ENCODE results near the gene CMYA5.

The CMYA5 gene

DNA sequence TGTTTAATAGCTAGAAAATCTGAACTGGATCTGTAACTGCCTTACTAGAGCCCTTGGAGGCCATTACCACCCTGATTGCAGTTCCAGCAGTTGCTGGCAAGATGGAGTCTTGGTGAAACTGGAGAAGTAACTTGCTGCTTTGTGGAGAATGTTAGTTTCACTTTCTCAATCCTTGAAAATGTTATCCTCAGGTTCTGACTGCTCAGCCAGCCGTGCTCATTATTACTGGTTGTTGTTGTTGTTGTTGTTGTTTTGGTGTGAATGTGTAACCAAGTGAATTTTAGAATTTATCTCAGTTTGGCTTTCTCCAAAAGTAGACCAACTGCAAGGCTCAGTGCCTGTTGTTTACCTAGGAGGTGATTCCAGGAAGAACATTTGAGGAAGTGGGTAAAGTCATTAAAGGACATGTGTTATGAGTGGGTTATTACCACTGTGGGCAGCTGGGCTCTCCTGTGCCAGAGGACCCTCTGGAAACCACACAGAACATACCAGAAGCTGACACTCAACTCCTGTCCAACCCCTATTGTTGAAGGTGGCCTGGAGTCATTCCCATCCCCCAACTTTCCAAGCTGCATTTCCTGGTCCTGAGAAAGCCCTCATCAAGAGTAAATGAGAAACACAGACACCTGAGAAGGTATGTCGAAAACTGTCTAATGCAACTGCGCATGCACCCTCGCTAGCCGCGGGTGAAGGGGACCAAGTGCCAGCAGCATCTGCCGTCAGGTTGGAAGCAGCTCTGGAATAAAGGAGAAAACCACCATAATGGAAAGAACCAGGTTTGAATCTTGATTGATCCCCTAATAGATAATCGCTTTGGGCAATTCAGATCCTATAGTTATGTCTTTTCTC is 111.6 kb downstream of the CMYA5 start:
- DNase-seq = no peak

DNA sequence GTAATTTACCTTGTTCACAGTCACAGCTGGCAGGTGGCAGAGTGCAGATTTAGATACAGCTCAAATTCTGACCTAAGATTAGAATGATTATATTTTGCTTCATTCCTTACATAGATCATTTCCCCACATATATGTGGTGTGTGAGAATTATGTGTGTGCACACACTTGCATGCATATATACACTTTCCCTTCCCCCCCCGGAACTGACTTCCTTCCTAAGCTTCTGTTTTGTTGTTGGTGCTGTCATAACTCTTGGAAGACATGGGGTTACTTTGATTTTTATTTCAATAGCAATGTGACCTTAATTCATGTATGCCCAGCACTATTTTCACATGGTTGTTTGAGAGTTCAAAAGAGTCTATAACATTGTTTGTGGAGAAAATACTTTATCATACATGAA is 112.8 kb downstream of the CMYA5 start:
- no peak for DNase-seq

DNA sequence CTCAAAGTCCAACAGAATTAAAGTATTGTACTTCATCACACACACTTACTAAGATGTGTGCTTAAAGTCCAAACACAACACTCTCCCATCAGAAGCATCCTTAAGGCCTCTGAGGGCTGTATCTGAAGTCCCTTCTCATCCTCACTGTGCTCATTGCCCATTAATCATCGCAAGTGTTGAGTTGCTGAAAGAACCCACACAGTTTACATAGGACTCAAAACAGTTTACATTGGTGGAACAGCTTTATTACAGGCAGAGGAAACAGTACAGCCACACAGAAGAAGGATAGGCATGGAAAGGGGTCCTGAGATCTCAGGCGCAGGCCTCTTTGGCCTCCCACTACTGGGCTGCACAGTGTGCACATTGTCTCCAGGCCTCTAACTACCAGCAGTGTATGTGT is 113.4 kb downstream of the CMYA5 start:
- DNase-seq = no peak

DNA sequence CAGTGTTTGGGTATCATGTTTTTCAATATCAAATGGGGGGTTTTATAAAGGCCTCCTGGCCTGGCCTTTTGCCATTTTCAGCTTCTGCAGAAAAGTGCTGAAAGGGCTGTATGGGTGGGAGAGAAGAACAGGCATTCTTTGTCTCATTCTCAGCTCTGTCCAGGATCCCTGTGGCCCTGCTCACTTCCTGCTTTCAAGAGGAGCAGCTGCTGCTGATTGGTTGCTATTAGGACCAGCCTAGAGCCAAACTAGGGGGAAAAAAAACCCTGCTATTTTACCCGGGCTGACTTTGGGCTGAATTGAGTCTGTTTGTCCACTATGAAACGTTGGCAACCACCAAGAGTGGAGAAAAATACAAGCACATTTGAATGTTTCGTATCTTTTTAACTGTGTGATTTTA is 117.1 kb downstream of the CMYA5 start:
- no peak for DNase-seq

DNA sequence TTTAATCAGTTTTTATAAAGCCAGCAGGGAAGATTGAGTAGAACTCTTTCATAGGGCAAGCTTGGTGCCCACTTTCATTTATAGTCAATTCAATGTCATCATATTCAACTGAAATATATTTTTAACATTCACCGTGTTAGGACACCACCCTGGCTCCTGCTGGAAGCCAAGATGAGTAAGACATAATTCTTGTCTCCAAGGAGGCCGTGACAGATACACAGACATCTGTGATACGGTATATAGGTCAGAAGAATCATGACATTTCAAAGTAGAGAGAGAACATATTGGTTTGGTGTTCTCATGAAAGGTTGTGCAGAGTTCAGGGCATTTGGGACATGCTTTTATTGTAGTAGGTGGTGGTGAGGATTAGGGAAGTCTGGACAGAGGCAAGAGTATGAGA is 120.1 kb downstream of the CMYA5 start:
- no peak for DNase-seq

DNA sequence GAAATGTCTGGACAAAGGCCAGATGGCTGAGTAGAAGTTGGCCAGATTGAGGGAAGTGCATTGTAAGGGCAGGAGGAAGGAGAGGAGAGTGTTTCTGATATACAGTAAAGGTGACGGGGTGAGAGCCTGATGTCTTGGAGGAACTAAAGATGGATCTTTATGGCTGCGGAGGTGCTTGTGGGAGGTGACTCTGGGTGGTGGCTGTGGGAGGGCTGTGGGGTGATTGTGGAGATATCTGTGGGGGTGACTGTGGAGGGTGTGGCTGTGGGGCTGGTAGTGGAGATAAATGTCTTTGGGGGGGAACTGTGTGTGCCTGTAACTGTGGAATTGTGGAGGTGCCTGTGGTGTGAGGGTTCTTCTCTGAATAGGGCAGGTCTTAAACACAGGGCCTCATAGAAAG is 121.4 kb downstream of the CMYA5 start:
- DNase-seq = no peak

DNA sequence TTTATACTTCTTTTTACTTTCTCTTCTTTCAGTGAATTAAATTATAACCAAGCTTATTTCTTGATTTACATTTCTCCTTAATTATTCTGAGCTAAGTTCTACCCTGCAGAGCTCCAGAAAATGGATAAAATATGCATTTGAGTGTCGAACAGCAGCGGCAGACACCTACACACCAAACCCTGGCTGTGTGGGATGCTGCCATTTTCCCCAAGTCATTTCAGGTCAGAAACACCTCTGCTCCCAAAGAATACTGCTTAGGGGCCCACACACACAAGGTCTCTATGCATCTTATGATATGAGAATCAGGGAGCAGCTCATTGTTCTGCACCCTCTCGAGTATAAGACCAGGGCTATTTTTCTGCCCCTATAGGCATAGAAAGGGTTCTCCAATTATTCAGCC is 122.3 kb downstream of the CMYA5 start:
- no peak for DNase-seq

DNA sequence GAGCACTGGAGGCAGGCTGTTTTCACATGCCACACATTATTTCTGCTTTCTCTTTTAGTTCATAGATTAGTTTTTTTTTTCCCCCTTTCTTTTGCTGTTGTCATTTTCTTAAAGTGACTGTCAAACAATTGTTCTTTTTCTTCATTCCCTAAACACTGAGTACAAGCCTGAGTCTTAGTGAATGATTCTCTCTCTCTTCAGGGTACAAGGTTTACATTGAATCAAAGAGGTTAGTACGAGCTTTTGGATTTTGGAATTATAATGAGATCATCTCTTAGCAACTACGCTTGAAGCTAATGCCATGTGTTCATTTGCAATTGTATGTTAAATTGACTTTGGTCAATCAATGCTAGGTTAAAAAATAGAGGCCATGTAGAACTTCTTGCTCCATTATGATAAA is 125.1 kb downstream of the CMYA5 start:
- DNase-seq = no peak

DNA sequence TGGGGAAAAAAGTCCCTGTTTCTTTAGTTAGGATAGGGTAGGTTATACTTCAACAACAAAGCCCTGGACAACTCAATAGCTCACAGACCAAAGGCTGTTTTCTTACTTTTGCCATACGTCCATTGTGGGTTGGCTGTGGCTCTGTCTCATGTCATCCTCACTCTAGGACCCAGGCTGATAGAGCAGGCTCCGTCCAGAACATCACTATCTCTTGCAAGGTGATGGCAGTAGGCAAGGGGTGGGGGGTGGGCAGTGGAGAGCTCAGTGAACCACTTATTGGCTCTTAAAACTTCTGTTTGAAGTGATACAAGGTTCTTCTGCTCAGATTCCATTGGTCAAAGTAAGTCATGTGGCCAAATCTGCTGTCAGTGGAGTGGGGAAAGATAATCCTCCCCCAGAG is 126.4 kb downstream of the CMYA5 start:
- DNase-seq = no peak

DNA sequence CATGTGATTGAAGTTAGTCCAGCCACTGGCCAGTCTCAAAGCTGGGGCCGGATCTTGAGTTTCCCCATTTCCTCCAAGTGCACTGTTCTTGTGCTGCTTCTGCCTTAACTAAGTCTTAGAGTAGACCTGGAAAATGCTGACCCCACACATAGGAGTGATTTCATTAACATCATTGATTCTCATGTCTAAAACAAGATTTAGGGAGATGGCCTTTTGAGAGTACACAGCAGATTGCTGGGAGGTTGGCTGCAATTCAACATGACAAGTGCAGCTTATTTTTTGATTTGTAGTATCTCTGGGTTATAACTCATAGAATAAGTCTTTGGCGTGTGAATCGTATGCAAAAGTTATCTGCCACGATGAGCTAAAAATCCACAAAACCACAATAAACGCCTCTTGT is 131.0 kb downstream of the CMYA5 start:
- DNase-seq = no peak

DNA sequence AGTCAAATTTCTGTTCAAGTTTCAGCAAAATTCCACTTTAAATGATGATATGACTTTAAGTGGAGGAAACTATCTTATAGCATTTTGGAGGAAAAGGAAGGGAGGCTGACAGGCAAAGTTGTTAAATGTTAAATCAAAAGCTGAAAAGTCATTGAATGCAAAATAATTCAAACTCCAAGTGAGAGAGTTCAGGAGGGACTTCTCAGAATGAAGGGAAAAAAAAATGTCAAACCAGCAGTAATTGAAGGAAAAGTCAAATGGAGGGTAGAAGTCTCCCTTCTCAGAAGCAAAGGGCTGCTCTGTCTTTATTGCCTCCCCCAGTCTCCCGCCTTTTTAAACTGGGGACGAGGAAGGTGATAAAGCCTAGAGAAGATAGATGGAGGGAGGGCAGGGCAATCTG is 134.8 kb downstream of the CMYA5 start:
- DNase-seq = no peak

DNA sequence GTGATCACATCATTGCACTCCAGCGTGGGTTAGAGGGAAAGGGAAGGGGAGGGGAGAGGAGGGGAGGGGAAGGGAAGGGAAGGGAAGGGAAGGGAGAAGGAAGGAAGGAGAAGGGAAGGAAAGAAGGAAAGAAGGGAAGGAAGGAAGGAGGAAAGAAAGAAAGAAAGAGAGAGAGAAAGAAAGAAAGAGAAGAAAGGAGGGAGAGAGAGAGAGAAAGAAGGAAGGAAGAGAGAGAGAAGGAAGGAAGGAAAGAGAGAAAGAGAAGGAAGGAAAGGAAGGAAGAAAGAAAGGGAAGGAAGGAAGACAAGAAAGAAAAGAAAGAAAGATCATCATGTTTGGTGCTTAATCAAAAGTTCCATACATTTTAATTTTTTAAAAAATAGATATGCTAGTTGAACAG is 136.2 kb downstream of the CMYA5 start:
- DNase-seq = no peak

DNA sequence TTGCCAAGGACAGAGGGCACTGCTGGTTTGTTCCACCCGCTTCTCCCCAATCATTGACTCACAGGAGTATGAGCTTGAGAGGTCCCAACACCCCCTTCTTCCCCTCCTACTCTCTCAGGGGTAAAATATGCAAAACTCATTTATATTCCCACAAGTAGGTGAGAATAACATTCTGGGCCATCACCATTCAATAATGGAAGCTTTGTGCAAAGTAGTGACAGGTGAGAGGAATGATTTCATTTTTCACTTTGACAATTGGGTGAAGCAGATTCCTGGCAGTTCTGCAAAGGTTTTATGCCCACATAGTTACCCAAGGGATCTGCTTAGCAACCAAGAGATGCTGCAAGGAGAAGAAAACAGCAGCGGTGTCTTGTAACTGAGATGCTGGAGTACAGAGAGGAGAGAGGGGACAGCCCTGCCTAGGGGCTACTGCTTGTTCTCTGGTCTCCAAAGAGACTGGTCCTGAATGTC is 137.6 kb downstream of the CMYA5 start:
- DNase-seq = no peak

DNA sequence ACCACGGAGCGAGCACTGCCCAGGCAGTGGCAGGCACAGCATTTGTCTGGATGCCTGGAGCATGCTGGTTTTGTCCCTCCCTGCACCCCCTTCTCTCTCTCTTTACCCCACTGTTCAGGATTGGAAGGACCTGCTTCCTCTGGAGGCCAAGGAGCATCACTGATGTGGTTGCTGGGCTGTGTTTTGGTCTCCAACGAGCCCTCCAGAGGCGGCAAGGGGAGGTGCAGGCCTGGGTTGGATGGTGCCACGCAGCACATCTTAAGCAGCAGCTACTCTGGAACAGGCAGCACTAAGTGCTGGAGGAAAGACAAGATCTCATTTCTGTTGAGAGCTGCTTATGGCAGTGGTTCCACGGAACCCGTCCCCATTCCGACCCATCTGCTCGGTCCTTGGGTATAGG is 139.6 kb downstream of the CMYA5 start:
- DNase-seq = no peak

DNA sequence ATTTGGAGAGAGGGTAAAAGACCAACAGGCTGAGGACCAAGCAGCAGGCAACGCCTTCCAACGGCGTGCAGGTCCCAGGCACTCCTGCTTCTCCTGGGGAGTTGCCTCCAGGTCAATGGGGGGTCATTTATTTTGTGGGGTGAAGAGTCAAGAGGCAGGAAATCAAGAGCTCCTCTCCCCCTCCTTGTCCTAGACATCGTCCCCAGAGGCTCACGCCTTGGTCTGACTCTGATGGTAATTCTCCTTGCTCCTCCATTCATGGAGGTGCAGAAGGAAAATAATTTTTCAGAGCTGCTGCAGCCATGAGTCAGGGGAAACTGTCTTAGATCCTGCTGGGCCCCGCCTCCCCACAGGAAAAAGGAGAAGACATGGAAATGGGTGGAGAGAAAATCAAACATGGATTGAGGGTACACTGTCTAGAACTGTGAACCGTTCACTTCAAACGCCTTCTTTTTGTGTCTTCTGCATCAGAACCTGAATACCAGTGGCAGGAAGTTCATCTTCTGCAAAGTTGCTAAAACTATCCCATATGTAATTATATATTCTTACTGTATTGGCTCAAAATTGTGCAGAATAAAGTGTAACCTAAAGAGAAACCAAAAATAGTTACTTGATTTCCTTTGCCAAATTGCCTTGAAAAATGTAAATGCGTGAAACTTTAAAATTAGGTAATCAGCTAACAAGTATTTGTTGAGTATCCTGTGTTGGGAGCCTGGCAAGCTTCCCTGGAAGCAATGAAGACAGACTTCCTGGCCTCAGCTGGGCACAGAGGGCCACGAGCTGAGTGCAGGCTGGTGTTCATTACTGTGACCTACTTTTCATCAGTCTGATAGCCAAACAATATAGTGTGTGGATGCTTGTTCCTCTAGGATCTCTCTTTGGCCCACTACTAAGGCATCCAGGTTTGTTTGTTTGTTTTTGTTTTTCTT is 142.0 kb downstream of the CMYA5 start:
- DNase-seq = no peak

DNA sequence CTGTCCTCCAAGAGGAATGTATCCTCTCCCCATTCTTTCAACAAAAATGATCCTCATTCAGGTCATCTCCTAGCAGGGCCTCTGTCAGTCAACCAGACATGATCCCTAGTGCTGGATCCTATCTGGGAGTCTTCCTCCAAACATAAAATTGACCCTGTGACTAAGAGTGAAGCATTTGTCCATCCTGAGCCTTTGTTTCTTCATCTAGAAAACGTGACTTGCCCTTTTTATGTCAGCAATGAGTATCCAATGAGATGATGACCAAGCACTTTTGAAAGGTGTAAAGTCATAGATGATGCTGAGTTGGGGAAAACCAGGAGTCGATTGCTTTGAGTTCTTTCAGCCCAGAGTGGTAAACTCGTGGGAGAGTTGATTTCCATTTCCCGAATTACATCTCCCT is 143.3 kb downstream of the CMYA5 start:
- DNase-seq = no peak

DNA sequence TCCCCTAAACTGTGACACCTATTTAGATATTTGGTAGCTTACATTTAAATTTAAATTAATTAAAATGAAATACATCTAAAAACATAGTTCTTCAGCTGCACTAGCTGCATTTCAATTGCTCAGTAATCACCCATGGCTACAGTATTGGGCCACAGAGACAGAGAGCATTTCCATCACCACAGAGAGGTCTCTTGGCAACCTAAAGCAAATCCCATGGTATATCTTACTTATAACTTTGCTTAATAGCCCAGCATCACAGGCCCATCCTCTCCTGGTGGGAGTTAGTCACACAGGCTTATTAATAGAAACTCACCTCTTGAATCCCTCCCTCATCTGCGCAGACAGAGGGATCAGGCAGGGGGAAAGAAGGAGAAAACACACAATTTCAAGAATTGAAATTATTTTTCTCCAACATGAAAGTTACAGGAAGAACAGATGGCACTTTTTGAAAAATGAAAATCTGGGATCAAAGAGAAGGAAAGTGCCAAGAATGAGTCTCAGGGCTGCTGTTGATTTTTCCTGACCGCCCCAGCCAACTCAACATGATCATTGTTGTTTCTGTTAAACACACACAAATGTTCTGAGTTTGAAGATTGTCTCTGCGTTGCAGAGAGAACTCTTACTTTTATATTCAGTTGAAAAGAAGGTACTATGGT is 144.6 kb downstream of the CMYA5 start:
- no peak for DNase-seq

DNA sequence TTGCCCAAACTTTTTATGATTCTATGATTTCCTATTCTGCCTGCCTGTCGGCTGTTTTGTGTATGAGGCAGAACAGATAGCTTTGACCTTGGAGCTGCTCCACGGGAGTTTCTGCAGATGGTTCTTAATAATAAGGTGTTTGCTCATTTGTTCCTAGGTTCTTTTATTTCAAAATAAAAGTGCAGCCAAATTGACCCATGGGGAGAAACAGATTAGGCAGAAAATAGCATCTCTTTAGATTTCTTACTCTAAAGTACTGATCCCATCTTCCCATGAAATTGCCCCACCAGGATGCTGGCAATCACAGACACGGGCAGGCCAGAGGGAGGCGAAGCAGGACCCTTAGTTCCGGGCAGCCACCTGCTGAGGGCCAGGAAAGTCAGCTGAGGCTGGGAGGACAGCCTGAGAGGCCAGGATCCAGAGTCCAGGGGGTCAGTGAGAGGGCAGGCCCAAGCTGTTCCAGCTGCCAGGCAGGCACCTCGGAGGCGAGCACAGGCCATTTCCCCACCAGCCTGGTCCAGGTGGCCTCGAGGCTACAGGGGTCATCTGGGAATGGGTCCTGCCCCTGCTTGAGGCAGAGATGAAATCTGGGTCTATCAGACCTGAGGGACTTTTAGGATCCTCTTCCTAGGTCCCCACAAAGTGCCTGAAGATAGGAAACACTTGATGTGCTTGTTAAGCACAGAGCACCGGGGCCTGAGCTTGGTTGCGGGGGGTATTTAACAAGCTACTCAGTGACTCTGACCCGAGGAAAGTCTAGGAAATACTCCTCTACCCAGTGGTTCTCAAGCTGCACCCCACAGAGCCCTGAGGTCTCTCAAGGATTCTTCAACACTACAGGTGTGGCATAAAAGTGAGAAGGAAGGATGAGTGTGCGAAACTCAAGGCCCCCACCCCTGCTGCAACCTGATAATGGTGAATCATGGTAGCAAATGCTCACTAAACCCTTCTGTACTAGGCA is 145.4 kb downstream of the CMYA5 start:
- no peak for DNase-seq

DNA sequence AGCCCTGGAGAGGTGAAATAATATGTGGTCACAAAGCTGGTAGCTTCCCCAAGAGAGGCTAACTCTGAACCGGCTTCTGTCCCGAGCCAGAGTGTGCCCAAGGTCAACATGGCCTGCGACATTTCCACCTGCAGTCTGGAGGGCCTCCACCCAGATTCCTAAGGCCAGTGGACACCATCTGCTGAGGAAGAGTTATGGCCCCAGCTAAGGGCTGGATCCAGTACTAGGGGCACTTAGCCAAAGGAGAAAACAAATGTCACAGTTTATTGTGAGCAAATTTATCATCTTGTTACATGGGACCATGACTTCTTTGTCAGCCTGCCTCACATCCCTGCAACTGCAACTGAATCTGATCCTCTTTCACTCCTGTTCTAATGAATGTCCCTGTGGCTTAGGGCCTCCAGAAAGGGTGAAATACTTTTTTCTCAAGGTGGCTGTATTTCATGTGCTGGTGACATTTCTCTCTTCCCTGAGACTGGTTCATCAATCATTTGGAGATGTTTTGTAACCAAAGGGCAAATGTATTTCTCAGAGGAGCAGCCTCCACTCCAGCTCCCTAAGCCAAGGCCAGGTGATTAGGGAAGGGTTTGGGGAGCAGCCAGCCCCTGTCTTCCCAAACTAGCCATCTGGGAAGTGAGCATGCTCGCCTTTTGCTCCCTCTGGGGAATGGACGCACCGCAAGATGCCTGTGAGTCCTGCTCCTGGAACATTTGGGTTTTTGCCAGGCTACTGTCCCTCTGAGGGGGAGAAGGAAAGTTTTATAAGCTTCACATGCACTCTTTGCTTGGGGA is 148.3 kb downstream of the CMYA5 start:
- DNase-seq = no peak

DNA sequence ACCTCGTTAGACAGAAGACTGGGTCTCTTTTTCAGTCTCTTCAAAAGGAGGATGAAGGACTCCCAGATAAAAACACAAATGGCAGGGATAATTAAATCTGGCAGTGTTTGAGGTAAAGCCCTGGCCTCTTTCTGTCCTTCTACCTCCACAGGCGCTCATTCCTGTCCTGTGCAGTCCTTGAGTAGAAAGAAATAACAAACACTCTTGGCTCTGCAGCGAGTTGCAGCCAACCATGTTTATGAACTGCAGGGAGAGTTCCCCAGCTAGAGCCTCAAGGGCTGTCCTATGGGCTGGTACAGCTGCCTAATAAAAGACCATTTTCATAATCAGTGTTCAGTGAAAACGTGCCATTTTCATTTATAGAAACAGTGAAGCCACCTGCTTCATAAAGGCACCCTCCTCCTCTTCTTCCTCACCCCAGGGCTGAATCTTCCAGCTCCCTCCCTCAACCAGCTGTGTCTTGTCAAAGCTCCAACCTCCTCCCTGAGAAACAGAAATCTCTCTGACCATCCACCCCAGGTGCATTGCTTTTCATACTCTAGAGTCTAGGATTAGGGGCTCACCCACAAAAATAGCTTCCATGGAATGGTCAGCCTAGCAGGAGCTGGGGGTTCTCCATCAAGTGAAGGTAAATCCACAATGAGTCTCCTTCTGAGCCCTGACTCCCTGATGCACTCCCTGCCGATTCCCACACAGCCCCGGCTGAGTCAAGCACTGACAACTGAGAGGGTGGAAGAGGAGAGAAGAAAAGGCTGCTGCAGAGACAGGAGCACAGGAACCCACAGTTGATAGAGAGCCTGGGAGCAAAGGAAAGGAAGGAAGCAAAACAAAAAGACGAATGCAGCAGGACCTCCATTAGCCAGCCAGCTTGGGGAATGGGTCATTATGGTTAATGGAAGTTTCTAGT is 150.7 kb downstream of the CMYA5 start:
- DNase-seq = no peak

All from NCI-H526 treated with DMSO at 0.1 percent for 48 hours (cell line).